T follicular helper cell (primary cell): ENCODE results near the gene COL4A2.
"Not testable (repeated sequence)": the region's sequence is repeated elsewhere in the genome, so short reads cannot be mapped to it uniquely, and the experiment has no call there.

Experiments used
- DNase-seq: peaks from one replicate; pipeline ENCODE4 v3.0.0-alpha.2; 2020; ENCODE audit warnings: low read depth

The COL4A2 gene

GRCh38 chr13:110517505-110518225 lies 210.6 kb downstream of the COL4A2 start:
- no peak for DNase-seq

- no peak for DNase-seq
Measured at GRCh38 chr13:110518226-110518525, 211.1 kb downstream of the COL4A2 start.

- DNase-seq = no peak
Measured at GRCh38 chr13:110518571-110518970, 211.5 kb downstream of the COL4A2 start.

- no peak for DNase-seq
Measured at GRCh38 chr13:110519046-110519445, 212.0 kb downstream of the COL4A2 start.

- no peak for DNase-seq
Measured at GRCh38 chr13:110519506-110519905, 212.4 kb downstream of the COL4A2 start.

GRCh38 chr13:110520431-110521295 lies 213.6 kb downstream of the COL4A2 start:
- DNase-seq = no peak

GRCh38 chr13:110521296-110521680 lies 214.2 kb downstream of the COL4A2 start:
- DNase-seq = no peak

- no peak for DNase-seq
Measured at GRCh38 chr13:110521946-110522345, 214.9 kb downstream of the COL4A2 start.

GRCh38 chr13:110522721-110523120 lies 215.6 kb downstream of the COL4A2 start:
- DNase-seq = no peak

GRCh38 chr13:110523180-110523579 lies 216.1 kb downstream of the COL4A2 start:
- DNase-seq = no peak

GRCh38 chr13:110523838-110524540 lies 216.9 kb downstream of the COL4A2 start:
- no peak for DNase-seq

- DNase-seq = no peak
Measured at GRCh38 chr13:110524541-110525257, 217.6 kb downstream of the COL4A2 start.

GRCh38 chr13:110525328-110526319 lies 218.5 kb downstream of the COL4A2 start:
- no peak for DNase-seq

- no peak for DNase-seq
Measured at GRCh38 chr13:110528371-110528770, 221.3 kb downstream of the COL4A2 start.

GRCh38 chr13:110528911-110529310 lies 221.8 kb downstream of the COL4A2 start:
- DNase-seq = no peak

- no peak for DNase-seq
Measured at GRCh38 chr13:110529522-110530311, 222.6 kb downstream of the COL4A2 start.

GRCh38 chr13:110531100-110531499 lies 224.0 kb downstream of the COL4A2 start:
- DNase-seq = no peak

GRCh38 chr13:110531671-110532083 lies 224.6 kb downstream of the COL4A2 start:
- DNase-seq = no peak

GRCh38 chr13:110532258-110532657 lies 225.2 kb downstream of the COL4A2 start:
- DNase-seq = not testable (repeated sequence)
